ENCODE data around the gene MOGAT3. TPM values are rescaled to one million over a fixed set of nuclear protein-coding genes. Genes with fewer than 3 reads are reported as not detected.
A peak's percentile ranks its signal among the peaks of the same experiment; 100 is the strongest.

MOGAT3 gene
- total and polyA plus RNA-seq, 2 experiments from 2014 or later, result 0.44 TPM; not detected in 1

GRCh38 chr7:101154693-101155102 lies 46.1 kb downstream of the MOGAT3 start:
- Histone ChIP-seq H3K79me2 (replicated peaks; ENCODE audit: insufficient read depth) (peaks cover 14% of the 10 kb centered on the region), H4K20me1 (replicated peaks; ENCODE audit: insufficient read depth) (no peaks in the 10 kb centered on the region), H3K36me3 (ENCODE audit: insufficient read depth) (no peaks in the 10 kb centered on the region; the same call in 1 of the 2 replicates), H2AFZ (peak overlapping the region; percentile 38), H3K27ac (ENCODE audit: low read depth) (no peak overlapping the region), H3K4me3 (peak overlapping the region; percentile 79), H3K4me2 (peak overlapping the region; percentile 99), H3K27me3 (ENCODE audit: insufficient read depth) (peaks cover 12% of the 10 kb centered on the region; the same call in 1 of the 2 replicates), H3F3A (replicated peaks; ENCODE audit: low read depth) (peaks cover 22% of the 10 kb centered on the region), H3K4me1 (ENCODE audit: insufficient read depth) (peaks cover 30% of the 10 kb centered on the region), H3K9me2 (ENCODE audit: insufficient read depth) (peaks cover 4% of the 10 kb centered on the region; the same call in 1 of the 2 replicates)
- no peak overlapping the region for H3K27ac Mint-ChIP-seq
- H3K27me3 Mint-ChIP-seq (ENCODE audit: insufficient read depth, low read depth, poor library complexity), result peaks cover 31% of the 10 kb centered on the region
- H3K9me3 Mint-ChIP-seq, result peaks cover 11% of the 10 kb centered on the region; the same call in 2 of the 3 replicates
- ATAC-seq, result peak; percentile 44
- TF ChIP-seq ZNF462 (CRISPR knock-in tag; IDR thresholded peaks at IDR 0.05), result no peak
- TF ChIP-seq, protein P1, sequence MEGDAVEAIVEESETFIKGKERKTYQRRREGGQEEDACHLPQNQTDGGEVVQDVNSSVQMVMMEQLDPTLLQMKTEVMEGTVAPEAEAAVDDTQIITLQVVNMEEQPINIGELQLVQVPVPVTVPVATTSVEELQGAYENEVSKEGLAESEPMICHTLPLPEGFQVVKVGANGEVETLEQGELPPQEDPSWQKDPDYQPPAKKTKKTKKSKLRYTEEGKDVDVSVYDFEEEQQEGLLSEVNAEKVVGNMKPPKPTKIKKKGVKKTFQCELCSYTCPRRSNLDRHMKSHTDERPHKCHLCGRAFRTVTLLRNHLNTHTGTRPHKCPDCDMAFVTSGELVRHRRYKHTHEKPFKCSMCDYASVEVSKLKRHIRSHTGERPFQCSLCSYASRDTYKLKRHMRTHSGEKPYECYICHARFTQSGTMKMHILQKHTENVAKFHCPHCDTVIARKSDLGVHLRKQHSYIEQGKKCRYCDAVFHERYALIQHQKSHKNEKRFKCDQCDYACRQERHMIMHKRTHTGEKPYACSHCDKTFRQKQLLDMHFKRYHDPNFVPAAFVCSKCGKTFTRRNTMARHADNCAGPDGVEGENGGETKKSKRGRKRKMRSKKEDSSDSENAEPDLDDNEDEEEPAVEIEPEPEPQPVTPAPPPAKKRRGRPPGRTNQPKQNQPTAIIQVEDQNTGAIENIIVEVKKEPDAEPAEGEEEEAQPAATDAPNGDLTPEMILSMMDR (conservative IDR thresholded peaks at IDR 0.05; ENCODE audit: low read depth in 2 of 2), result no peak
- TF ChIP-seq, protein P2, sequence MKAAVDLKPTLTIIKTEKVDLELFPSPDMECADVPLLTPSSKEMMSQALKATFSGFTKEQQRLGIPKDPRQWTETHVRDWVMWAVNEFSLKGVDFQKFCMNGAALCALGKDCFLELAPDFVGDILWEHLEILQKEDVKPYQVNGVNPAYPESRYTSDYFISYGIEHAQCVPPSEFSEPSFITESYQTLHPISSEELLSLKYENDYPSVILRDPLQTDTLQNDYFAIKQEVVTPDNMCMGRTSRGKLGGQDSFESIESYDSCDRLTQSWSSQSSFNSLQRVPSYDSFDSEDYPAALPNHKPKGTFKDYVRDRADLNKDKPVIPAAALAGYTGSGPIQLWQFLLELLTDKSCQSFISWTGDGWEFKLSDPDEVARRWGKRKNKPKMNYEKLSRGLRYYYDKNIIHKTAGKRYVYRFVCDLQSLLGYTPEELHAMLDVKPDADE (IDR thresholded peaks at IDR 0.05), result no peak
- peak overlapping the region; percentile 80 for H3K4me3 Mint-ChIP-seq
- peaks cover 23% of the 10 kb centered on the region for H3K36me3 Mint-ChIP-seq (ENCODE audit: low read depth)
- H3K4me1 Mint-ChIP-seq, result peaks cover 33% of the 10 kb centered on the region
- DNase-seq (ENCODE audit: low spot score), result peak; percentile 48
